ENCODE measurements around the gene EFCAB11.

The EFCAB11 gene

GRCh38 chr14:89865153-89865552, 89.4 kb downstream of the EFCAB11 start:
- DNase-seq: no peak

DNA sequence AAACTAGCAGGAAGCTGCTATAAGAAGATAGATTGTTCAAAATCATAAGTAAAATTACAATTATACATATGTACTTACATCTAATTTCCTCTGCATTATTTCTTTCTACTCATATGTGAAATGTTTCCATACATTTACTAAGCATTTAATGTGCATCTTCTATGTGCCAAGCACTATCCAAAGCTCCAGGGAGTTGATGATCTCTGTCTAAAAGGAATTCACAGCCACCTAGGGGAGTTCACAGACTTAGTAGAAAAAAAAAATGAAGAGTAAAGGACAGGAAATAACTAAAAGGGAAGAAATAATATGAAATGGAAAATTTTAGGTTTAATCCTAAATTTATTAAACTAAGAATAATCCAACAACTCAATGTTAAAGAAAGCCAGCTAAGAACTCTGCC, 91.7 kb downstream of the EFCAB11 start:
- no peak for DNase-seq

DNA sequence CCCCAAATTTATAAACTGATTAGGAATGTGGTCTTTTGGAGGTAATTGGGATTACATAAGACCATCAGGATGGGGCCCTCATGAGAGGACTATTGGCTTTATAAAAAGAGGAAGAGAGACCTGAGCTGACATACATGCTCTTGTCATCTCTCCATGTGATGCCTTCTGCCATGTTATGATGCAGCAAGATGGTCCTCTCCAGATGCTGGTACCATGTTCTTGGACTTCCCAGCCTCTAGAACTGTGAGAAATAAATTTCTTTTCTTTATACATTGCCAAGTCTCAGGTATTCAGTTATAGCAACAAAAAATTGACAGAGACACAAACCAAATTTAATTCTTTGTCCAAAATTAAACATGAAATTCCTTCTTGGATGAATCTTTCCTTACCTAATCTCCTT, 92.9 kb downstream of the EFCAB11 start:
- DNase-seq: no peak

- no peak for DNase-seq
Measured at GRCh38 chr14:89858089-89858488, 96.4 kb downstream of the EFCAB11 start.

DNA sequence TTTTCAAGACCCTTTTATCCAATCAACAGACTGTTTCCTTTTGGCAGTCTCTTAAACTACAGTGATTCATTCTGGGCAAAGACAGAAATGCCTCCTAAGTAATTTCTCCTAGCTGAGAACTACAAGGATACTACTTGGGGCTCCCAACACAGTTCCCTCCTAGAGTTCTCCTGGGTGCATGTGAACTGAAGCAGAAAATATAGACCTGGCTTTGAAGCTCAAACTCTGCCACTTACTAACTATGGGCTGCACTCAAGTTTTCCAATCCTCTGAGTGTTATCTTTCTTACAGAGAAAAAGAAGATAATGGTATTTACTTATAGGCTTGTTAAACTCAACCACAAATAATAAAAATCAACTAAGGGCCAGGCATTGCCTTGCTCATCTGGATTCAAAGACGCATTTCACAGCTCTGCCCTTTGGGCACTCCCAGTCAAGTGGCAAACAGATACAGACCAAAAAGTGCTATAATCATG, 97.6 kb downstream of the EFCAB11 start:
- DNase-seq: no peak

DNA sequence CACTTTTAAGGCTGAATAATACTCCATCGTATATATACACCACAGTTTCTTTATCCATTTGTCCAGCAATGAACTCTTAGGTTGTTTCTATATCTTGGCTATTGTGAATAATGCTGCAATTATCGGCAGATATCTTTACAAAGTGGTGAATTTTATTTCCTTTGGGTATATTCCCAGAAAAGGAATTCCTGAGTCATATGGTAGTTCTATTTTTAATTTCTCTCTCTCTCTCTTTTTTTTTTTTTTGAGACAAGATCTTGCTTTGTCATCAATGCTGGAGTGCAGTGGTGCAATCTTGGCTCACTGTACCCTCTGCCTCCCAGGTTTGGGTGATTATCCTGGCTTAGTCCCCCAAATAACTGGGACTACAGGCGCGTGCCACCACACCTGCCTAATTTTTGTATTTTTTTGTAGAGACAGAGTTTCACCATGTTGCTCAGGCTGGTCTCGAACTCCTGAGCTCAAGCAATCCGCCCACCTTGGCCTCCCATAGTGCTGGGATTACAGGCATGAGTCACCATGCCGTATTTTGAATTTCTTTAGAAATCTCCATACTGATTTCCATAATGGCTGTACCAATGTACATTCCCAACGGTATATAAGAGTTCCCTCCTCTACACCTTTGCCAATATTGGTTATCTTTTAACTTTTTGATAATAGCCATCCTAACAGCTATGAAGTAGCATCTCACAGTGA, 98.4 kb downstream of the EFCAB11 start:
- DNase-seq: no peak

- no peak for DNase-seq
Measured at GRCh38 chr14:89853936-89854693, 100.4 kb downstream of the EFCAB11 start.

DNA sequence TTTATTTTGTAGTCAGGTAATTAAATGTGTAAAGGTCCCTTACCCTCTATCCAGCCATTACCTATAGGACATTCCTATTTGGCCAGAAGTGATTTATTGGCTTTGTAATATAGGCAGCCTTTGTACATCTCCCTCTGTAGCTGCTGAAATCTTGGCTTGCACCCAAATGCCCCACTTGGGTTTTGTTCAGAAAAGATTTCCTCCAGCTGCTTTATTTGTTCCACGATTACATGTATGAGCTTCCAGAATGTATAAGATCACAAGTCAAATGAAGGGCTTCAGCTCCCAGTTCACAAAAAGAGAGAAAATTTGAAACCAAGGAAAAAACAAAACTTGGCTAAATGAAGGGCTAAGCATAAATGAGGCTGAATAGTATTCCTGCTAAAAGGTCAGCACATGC, 103.4 kb downstream of the EFCAB11 start:
- no peak for DNase-seq

DNA sequence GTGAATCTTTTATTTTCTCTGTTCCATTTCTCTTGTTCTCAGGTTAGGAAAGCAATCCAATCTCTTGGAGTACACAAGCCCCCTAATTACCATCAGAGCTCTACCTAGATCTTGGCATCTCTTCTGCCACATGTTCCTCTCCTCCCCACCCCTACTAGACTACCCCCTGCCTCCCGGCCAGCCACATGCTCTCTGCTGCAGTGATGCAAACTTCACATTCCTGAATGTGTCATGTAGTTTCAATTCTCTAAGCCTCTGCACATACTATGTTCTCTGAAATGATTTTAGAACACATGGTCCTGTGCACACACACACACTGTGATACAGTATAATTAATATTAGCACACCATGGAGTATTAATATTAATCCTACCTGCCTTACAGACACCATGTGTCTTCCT, 104.6 kb downstream of the EFCAB11 start:
- DNase-seq: no peak

GRCh38 chr14:89848165-89848564, 106.4 kb downstream of the EFCAB11 start:
- DNase-seq: no peak

- no peak for DNase-seq
Measured at GRCh38 chr14:89845346-89845745, 109.2 kb downstream of the EFCAB11 start.

- DNase-seq: no peak
Measured at GRCh38 chr14:89844508-89844907, 110.0 kb downstream of the EFCAB11 start.

GRCh38 chr14:89842837-89843236, 111.7 kb downstream of the EFCAB11 start:
- DNase-seq: no peak

DNA sequence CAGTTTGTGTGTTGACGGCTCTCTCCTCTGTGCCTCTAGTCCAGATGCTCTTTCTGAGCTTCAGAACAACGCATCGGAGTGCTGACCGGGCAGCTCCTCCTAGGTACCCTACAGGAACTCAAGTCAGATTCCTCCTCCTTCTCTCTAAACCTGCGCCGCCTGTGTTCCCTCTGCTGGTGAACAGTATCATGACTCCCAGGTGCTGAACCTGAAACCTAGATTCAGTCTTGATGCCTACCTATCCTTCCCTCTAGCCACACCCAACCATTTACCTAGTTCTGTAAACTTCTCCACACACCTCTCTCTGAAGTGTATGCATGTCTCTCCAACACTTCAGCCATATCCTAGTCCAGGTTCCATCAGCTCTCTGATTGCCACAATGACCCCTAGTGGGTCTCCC, 112.7 kb downstream of the EFCAB11 start:
- no peak for DNase-seq

DNA sequence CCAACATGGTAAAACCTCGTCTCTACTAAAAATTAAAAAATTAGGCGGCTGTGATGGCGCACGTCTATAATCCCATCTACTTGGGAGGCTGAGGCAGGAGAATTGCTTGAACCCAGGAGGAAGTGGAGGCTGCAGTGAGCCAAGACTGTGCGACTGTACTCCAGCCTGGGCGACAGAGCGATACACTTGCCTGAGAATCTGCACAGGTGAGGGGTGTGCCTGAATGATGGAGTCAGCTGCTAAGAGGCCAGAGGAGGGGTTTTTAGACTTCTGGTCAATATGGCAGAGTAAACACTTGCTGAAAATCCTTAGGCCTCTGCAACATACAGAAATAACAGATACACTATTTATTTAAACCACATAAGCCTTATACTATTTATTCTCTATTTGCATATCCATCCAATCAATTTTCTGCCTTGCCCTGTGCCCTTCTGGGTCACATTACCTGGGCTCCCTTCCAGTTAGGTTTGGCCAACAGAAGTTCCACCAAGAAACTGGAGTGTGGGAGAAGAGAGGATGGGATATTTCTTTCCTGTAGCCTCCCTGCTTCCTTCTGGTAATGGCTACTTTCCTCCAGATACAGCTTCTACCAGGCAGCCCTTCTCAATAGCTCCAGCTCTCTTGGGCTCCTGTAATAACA, 117.6 kb downstream of the EFCAB11 start:
- DNase-seq: no peak

GRCh38 chr14:89833661-89834060, 120.9 kb downstream of the EFCAB11 start:
- no peak for DNase-seq

DNA sequence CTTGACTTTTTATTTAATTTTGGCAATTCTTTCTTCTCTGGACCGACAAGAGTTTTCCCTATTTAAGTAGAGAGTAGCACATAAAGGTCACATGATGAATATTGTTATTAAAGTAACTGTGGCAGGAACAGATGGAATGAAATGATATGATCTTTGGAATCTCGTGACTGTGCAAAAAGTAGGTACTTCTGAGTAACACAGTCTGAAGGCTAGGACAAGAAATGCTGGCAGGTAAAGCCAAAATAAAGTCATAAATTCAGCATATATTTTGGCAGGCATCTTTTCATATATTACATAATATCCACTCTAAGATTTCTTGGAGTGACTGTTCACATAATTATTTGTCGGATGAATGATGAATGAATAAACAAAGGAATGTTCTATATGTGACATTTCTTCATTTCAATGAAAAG, 121.4 kb downstream of the EFCAB11 start:
- no peak for DNase-seq

DNA sequence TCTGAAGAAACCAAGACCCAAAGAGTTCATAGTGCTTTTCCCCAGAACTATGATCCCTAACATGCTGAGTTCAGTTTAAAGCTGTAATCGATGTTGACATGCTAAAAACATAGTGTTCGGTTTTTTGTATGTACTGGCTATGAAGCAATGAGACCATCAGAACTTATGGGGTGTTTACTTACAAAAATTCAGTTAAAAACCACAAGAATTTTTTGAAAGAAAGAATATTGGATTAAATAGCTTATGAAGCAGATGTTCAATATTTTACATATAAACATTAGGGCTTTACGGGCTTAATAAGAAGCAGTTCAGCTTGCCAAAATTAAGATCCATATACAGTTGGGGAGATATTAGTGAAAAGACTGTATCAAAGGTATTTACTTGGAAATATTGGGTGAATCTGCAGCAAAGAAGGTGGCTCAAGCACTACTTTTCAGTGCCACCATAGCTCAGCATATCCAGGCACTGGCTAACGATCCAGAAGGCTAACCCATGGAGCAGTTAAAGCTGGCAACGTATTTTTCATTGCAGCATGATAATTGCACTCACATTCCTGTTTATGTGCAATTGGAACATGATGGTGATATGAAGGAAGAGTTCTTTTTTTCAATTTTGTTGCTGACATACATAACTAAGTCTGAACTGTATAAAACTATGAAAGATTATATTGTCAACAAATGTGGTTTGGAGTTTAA, 125.9 kb downstream of the EFCAB11 start:
- no peak for DNase-seq

GRCh38 chr14:89827265-89827664, 127.3 kb downstream of the EFCAB11 start:
- DNase-seq: no peak

DNA sequence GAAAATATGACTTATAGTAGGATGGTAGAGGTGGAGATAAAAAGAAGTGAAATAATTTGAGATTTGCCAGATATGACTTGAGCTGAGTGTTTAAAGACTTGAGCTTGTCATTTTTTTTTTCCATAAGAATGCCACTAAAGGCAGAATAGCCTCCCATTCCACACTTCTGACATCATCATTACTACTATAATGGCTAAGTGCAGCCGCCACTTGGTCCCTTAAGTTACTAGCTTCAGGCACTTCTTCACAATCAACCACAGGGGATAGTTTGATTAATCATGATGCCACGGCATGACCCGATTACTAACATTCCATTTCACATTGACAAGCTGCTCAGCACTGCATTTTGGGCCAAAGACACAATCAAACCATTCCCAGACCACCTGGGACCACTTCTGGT, 127.9 kb downstream of the EFCAB11 start:
- DNase-seq: no peak

- no peak for DNase-seq
Measured at GRCh38 chr14:89823743-89824142, 130.8 kb downstream of the EFCAB11 start.

- DNase-seq: no peak
Measured at GRCh38 chr14:89814126-89814525, 140.4 kb downstream of the EFCAB11 start.

DNA sequence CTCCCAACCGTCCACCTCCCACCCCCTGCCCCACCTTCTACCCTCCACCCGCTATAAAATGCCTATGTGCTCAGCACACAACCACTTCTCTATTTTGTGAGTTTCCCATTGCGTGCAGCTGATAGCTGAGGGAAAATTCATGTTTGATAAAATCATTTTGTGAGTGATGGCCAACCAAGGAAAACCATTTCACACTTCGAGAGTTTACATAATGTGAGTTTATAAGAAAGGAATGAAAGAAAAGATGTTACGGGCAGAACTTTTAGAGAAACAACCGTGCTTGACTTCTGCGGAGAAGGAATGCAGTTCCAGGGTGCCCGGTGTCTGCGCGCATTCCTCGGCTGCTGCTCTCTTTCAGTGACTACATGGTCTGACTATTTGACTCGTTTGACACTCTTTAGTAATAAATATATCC, 140.9 kb downstream of the EFCAB11 start:
- DNase-seq: no peak
